Erythroblast (primary cell): Measurements from ENCODE around the gene DYNC2H1.

ENCODE experiments used
- GATA1 ChIP-seq: IDR thresholded peaks from 2 replicates; pipeline ENCODE4 v1.6.1; 2011; ENCODE audit warnings: low read depth, mild to moderate bottlenecking, control low read depth, low read length, moderate library complexity
- POLR2A ChIP-seq: IDR thresholded peaks from 2 replicates; pipeline ENCODE4 v1.6.1; 2011; ENCODE audit warnings: mild to moderate bottlenecking, low read length

GRCh38 chr11:103464420-103464819, 355.2 kb downstream of the DYNC2H1 start:
- TF ChIP-seq POLR2A (no peak), GATA1 (no peak)
